Stimulated activated CD4-positive, alpha-beta T cell treated with anti-CD3 and anti-CD28 coated beads, Interleukin-12 subunit alpha, Interleukin-12 subunit beta, amount 100 ng/mL, for 4 hours (primary cell): ENCODE results near the gene TTR.

Source experiments
- DNase-seq: peaks from one replicate; pipeline ENCODE4 v3.0.0-alpha.2; 2020

The TTR gene

DNA sequence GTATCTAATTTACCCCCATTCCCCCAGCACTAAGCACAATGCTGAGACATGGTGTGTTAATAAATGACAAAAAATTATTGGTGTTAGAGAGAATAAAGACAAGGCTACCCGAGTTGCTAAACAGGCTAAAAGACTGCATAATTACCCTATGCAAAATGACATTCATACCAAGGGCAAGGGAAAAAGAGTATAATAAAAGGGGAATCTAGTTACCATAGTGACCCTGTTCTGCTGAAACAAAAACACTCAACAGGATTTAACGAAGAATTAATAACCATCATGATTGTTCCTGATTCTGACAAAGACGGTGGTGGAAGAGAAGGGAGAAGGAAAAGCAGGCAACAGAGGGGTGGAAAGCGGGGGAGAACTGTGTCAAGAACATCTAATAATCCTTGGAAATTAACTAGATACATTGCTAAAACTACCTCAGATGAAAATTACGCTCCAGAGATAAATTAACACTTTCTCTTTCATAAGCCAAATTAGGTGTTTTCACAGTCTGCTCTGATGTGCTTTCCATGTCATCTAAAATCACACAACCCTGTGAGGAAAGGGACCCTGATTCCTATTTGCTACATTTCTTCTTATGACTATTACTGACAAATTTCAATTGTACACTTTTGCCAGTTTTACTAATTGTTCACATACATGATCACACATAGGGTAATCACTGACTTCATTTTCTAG, 25.5 kb downstream of the TTR start:
- no peak for DNase-seq

DNA sequence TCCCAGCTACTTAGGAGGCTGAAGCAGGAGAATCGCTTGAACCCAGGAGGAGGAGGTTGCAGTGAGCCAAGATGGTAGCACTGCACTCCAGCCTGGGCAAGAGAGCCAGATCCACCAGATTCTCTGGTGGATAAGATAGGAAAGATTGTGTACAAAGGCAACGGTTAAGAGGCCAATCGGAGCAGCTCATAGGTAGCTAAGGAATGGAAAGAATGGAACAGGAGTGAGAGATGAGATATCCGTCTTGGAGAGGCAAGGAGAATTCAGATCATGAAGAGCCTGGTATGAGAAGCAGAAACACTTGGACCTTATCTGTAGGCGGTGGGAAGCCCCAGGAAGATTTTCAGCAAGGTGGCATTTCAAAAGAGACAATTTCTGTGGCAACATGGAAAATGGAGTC, 27.1 kb downstream of the TTR start:
- no peak for DNase-seq

DNA sequence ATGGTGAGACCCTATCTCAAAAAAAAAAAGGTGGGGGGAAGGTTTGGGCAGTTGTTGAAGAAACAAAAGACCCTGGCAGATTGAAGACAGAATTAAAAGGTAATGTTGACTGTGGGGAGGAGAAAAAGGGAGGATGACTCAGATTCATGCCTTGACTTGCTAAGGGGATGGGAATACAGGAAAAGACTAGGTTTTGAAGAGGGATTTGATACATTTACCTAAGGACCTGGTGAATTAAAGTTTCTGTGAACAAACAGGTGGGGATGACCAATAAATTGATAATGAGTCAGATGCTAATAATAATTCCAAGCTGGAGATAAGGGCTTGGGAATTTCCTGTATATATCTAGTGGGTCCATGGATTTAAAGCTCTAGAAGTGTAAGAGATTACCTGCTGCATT, 27.6 kb downstream of the TTR start:
- no peak for DNase-seq

DNA sequence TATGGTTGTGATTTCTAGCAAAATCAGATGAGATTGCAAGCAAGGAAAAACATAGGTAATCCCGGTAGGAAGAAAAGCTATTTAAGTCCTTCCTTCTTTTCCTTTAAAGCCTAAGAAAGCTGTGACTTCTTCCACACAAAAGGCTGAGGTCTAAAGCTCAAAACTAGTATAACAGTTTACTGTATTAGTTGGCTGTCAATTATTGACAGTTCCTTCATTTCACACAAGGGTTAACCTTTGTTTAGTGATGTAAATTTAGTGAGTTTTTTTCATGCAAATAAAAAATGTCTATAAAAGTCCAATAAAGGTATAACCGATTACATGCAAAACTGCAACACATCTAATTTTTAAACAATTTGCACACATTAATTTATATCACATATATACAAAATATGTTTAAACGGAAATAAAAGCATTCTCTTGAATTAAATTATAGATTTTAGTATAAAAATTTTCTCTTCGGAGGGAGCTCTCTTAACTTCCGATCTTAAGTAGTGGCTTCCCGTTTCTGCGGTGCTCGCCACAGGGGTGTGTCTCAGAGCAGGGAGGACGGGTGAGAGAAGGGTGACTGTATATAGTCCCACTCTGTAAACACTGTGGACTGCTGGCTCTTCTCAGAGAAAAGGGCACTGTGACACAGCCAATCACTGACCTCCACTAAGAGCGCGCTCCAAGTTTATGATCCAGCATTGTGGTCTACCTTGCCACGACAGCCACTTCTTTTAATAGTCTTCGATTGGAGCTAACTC, 33.4 kb downstream of the TTR start:
- DNase-seq, result no peak

GRCh38 chr18:31626409-31626808, 34.7 kb downstream of the TTR start:
- DNase-seq, result no peak

DNA sequence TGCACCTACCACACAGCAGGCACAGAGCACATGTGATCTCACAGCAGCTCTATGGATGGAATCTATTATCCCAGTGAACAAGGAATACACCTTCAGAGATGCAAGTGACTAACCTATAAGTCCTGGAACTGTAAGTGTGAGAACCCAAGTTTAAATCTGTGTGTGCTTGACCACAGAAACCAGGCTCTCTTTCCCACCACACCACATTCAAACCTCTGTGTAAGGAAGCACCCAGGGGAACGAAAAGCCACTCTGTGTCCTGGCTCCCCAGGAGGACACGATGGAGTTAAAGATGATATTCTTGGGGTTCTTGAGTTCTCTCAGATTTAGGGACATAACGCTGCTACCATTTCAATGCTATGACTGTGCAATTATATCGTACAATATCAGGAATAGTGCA, 38.9 kb downstream of the TTR start:
- no peak for DNase-seq

GRCh38 chr18:31631526-31631925, 39.8 kb downstream of the TTR start:
- no peak for DNase-seq

- no peak for DNase-seq
These were observed 40.7 kb downstream of the TTR start for GRCh38 chr18:31632356-31632755.

GRCh38 chr18:31633392-31634330, 42.0 kb downstream of the TTR start:
- no peak for DNase-seq

- no peak for DNase-seq
These were observed 42.6 kb downstream of the TTR start for GRCh38 chr18:31634331-31634713.

GRCh38 chr18:31636387-31636786, 44.7 kb downstream of the TTR start:
- no peak for DNase-seq

DNA sequence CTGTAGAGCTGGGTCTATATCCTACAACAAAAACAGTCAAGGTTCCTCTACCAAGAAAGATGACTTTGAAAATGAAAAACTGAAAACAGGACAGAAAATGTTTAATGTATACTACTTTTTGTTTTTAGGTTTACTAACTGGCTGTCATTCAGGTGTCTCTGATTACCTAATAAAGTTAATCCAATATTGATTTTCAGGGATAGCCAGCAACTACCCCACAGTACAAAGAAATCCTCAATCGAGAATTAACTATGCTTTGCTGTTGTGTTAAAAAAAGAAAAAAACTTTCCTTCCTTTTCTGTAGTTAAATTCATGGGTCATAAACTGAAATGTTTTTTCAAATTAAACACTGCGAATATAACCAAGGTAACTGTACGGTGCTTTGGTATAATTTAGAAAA, 45.8 kb downstream of the TTR start:
- DNase-seq, result no peak

- no peak for DNase-seq
These were observed 51.3 kb downstream of the TTR start for GRCh38 chr18:31643003-31643402.

DNA sequence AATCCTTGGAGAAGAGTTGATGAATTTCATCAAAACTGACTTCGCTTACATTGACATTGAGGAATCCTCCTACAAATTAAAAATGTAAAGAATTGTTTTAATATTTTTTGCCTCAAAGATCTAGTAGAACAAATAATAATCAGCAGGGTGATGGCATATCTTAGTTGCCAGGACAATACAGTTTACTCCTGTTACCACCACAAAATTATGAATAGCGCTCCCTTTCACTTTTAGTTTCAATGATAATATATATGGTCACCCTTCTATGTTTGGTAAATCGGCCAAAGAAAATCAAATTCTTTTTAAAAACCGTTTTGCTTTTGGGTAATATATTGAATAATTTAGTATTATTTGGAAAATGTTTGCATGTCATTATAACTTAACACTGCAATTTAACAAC, 53.7 kb downstream of the TTR start:
- no peak for DNase-seq

DNA sequence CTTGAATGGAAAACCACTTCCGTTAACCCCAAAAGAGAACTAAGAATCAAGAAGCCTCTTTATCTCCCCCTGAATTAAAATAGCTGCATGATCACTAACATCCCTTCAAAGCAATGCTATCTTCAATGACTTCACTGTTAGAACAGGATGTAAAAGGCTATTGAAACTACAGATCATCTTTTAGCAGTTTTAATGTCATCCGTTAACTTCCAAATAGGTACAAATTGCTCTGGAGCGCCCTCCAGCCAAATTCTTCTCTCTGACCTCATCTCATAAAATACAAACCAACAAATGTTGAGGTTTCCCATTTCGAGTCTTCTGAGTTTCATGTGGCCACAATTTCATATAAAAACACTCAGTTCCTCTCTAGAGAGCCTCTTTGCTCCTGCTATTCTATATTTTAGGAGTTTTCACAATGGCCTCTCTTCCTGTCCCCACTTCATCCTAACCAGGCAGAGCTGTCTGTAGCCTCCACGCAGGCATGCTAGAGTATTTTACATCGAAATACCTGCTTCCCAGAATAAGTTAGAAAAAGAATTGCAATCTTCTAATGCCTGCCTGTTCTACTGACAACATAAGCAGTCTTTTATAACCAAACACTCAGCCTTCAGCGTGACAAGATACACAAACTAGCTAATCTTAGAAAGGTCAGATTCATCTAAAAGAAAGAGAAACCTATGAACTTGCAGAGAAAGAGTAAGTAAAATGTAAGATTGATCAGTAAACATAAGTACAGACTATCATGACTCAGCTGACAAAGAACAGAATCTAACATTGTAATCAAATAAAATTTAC, 54.9 kb downstream of the TTR start:
- DNase-seq, result no peak

DNA sequence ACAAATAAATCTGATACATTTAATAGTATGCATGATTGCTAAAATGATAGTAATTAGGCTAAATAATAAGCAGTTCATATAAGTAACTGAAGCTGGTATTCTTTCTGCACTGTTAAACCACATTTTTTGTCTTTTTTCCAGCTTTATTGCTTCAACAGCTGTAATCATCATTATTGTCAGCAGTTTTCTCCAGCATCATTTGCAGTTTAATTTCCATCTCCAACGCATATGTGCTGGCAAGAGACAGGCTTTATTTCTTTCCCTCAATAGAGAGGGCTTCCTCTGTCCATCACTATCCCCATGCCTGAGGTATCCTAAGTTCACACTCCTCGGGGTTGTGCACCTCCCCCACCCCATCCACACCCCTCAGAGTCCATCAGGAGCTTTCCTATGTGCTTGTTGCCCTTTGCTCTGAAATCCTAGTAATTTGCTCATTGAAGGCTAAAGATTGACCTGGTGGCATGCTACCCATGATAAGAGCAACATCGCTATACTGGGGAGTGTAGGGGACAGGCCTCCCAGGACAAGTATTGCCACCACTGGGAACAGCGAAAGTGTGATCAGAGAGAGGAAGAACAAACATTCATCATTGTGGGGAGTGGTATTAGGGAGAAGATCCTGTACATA, 55.6 kb downstream of the TTR start:
- no peak for DNase-seq
